K562 (cell line): ENCODE data around the gene ITGA1. TPM values are rescaled to one million over a fixed set of nuclear protein-coding genes. Genes with fewer than 3 reads are reported as not detected.

Experiments used
- ATAC-seq: fragments of 200-7000 bp; cut with Tn5 transposase; 3 replicates; pipeline ENCODE4 v1.9.1; 2020; ENCODE audit warnings: moderate library complexity
- BruUV-seq: library from RNA; stranded (reverse); fragments of 400-500 nt; replicated peaks from 2 replicates; lab custom pipeline; 2021; lab: Mats Ljungman, UMichigan
- CTCF ChIA-PET: fragments of 300-600 bp; formaldehyde crosslinking; extraction: SDS; loops from one replicate; lab custom pipeline; 2021; ENCODE audit warnings: low intra/inter-chr PET ratio; lab: Yijun Ruan, JAX
- POLR2A ChIA-PET: fragments of 300-600, 350-650 bp; sonication (Branson Sonifier 250); formaldehyde crosslinking; extraction: SDS; loops from one replicate; lab custom pipeline; 2021; ENCODE audit warnings: antibody characterized with exemption, inconsistent platforms; lab: Yijun Ruan, JAX
- DNase-seq, 4 experiments: peaks; one replicate each; pipeline versions ENCODE4 v3.0.0 to v3.0.0-alpha.2; 2011 to 2018; ENCODE audit warnings: low spot score in 3 of 4, mixed read lengths in 3 of 4; ENCODE audit errors: extremely low read depth in 1 of 4
- FAIRE-seq: peaks from 2 replicates; lab custom pipeline; 2011; peaks lifted over from hg19 to GRCh38; lab: Jason Lieb, UNC
- H2AFZ ChIP-seq: 2 replicates; pipeline ENCODE4 v1.6.0; 2011; ENCODE audit warnings: low read depth, low read length, control low read depth, inconsistent platforms
- H3K27ac ChIP-seq: fragments of 200-600 bp; 3 replicates; pipeline ENCODE4 v1.8.0; 2011; ENCODE audit warnings: low read depth, mild to moderate bottlenecking, control low read depth, inconsistent platforms, low read length, moderate library complexity, mixed read lengths; ENCODE audit errors: extremely low read depth
- H3K27me3 ChIP-seq, 2 experiments: fragments of 300-600 bp in 1 of 2; 2 replicates in 1 of 2; 3 replicates in 1 of 2; pipeline versions ENCODE4 v1.6.0 to v1.8.0; 2011; ENCODE audit warnings: inconsistent platforms in 2 of 2, low read length in 2 of 2, mild to moderate bottlenecking in 1 of 2, mixed read lengths in 1 of 2, moderate library complexity in 1 of 2; ENCODE audit not compliant: control insufficient read depth in 2 of 2, insufficient read depth in 2 of 2
- H3K36me3 ChIP-seq: fragments of 300-600 bp; 3 replicates; pipeline ENCODE4 v1.8.0; 2011; ENCODE audit warnings: mild to moderate bottlenecking, low read length, inconsistent platforms; ENCODE audit not compliant: control insufficient read depth, insufficient read depth
- H3K4me1 ChIP-seq, 2 experiments: fragments of 200-600 bp in 1 of 2; replicated peaks in 1 of 2; 2 replicates in 1 of 2; 3 replicates in 1 of 2; pipeline versions ENCODE4 v1.5.1 to v1.8.0; 2011; ENCODE audit warnings: inconsistent platforms in 2 of 2, low read length in 2 of 2, mild to moderate bottlenecking in 1 of 2, mixed read lengths in 1 of 2, moderate library complexity in 1 of 2; ENCODE audit not compliant: control insufficient read depth in 2 of 2, insufficient read depth in 2 of 2
- H3K4me2 ChIP-seq: 2 replicates; pipeline ENCODE4 v1.6.1; 2011; ENCODE audit warnings: low read length, control low read depth, inconsistent platforms, mixed read lengths; ENCODE audit not compliant: insufficient read depth
- H3K4me3 ChIP-seq: fragments of 200-600 bp; sonication (generic), shearing (Covaris generic); 2 replicates; pipeline ENCODE4 v1.5.1; 2016; ENCODE audit warnings: control low read depth, inconsistent platforms
- H3K79me2 ChIP-seq: fragments of 200-600 bp; 3 replicates; pipeline ENCODE4 v1.8.0; 2011; ENCODE audit warnings: low read length, inconsistent platforms; ENCODE audit not compliant: control insufficient read depth, insufficient read depth
- H3K9ac ChIP-seq, 2 experiments: 2 replicates each; pipeline versions ENCODE4 v1.6.0 to v1.6.1; 2011; ENCODE audit warnings: low read depth in 2 of 2, low read length in 2 of 2, control low read depth in 1 of 2, inconsistent platforms in 1 of 2, mild to moderate bottlenecking in 1 of 2, mixed read lengths in 1 of 2; ENCODE audit not compliant: insufficient read depth in 1 of 2
- H3K9me1 ChIP-seq: one replicate; pipeline ENCODE4 v1.6.0; 2011; ENCODE audit warnings: inconsistent platforms, mild to moderate bottlenecking, low read length, moderate library complexity; ENCODE audit not compliant: control insufficient read depth, insufficient read depth
- H3K9me3 ChIP-seq: replicated peaks from 2 replicates; pipeline ENCODE4 v1.5.1; 2011; ENCODE audit warnings: low read depth, low read length, inconsistent platforms; ENCODE audit not compliant: control insufficient read depth, insufficient read depth
- H4K20me1 ChIP-seq: replicated peaks from 2 replicates; pipeline ENCODE4 v1.6.1; 2011; ENCODE audit warnings: low read length, inconsistent platforms, mixed read lengths; ENCODE audit not compliant: control insufficient read depth, insufficient read depth
- HDAC3 ChIP-seq: fragments of 450-650 bp; IDR thresholded peaks from 2 replicates; pipeline ENCODE4 v1.6.1; 2018; ENCODE audit warnings: borderline replicate concordance, mild to moderate bottlenecking, moderate library complexity; ENCODE audit not compliant: partially characterized antibody
- L3MBTL2 ChIP-seq: fragments of 450-650 bp; IDR thresholded peaks from 2 replicates; pipeline ENCODE4 v1.6.1; 2016; ENCODE audit warnings: mild to moderate bottlenecking, moderate library complexity
- MTF1 ChIP-seq: fragments of 250-450 bp; sonication (Bioruptor Pico); IDR thresholded peaks from 2 replicates; pipeline ENCODE4 v1.9.0; 2021; ENCODE audit warnings: moderate library complexity, mild to moderate bottlenecking, inconsistent platforms, borderline replicate concordance
- PHB2 ChIP-seq: fragments of 450-650 bp; IDR thresholded peaks from 2 replicates; pipeline ENCODE4 v1.6.1; 2017; ENCODE audit warnings: low read depth
- SMC3 ChIP-seq: conservative IDR thresholded peaks from 2 replicates; pipeline ENCODE4 v1.6.1; 2011; ENCODE audit warnings: low read depth, low read length, improper control_type of control experiment; ENCODE audit not compliant: insufficient read depth
- SPI1 ChIP-seq: IDR thresholded peaks from 2 replicates; pipeline ENCODE4 v1.6.1; 2011; ENCODE audit warnings: low read depth, low read length, control low read depth, borderline replicate concordance
- STAG1 ChIP-seq: sonication (generic); formaldehyde crosslinking; IDR thresholded peaks from 2 replicates; pipeline ENCODE4 v1.5.0; 2020; ENCODE audit warnings: missing genetic modification reagents, borderline replicate concordance
- STAT5B ChIP-seq: fragments of 250-450 bp; sonication (Bioruptor Pico); IDR thresholded peaks from 2 replicates; pipeline ENCODE4 v1.8.0; 2021; ENCODE audit warnings: mild to moderate bottlenecking, inconsistent platforms
- ZNF24 ChIP-seq: fragments of 450-650 bp; IDR thresholded peaks from 2 replicates; pipeline ENCODE4 v1.6.1; 2016
- WGBS: fragments of 100-300 bp; shearing (Covaris generic); methylation state at CpG from one replicate; pipeline ENCODE4 v1.1.6; 2016; ENCODE audit warnings: low coverage, mixed read lengths; ENCODE audit not compliant: insufficient coverage; ENCODE audit errors: missing lambda C conversion rate; 5-methylcytosine and 5-hydroxymethylcytosine counted together
- in situ Hi-C: fragments of 300-500 bp; cut with MboI; formaldehyde crosslinking; loops from 4 replicates; pipeline ENCODE4 v1.15.0; 2018; ENCODE audit warnings: inconsistent platforms, mixed read lengths
- intact Hi-C: fragments of 100-400 bp; cut with micrococcal nuclease; formaldehyde crosslinking; loops from 2 replicates; pipeline ENCODE4 v1.14.2; 2022
- polyA plus RNA-seq, 8 experiments: library from polyadenylated mRNA; depleted of rRNA in 4 of 8; stranded (reverse) in 5 of 8; unstranded in 3 of 8; fragments of >200 nt; fragmentation: Nextera tagmentation in 2 of 8; fragmentation: Illumina TruSeq in 1 of 8; extraction: Ambion mirVana in 2 of 8; extraction: Trizol in 1 of 8; gene quantifications; 2 replicates each; pipeline versions ENCODE4 v1.2.1 to v1.2.3, GENCODE V29; 2011 to 2014; ENCODE audit warnings: inconsistent platforms in 1 of 8, missing spikeins in 1 of 8
- total RNA-seq, 7 experiments: library from RNA; depleted of rRNA in 6 of 7; stranded (reverse); fragments of >200 nt in 6 of 7; fragmentation: Illumina TruSeq in 2 of 7; extraction: Trizol in 2 of 7; gene quantifications; 2 replicates each; pipeline versions ENCODE4 v1.2.1 to v1.2.3, GENCODE V29; 2011 to 2021; ENCODE audit warnings: low replicate concordance in 1 of 7
- TF ChIP-seq, protein P1 (sequence below): fragments of 450-650 bp; IDR thresholded peaks from 2 replicates; pipeline ENCODE4 v1.6.1; 2018; ENCODE audit warnings: mild to moderate bottlenecking, low read depth; ENCODE audit not compliant: partially characterized antibody
- TF ChIP-seq, protein P2 (sequence below): fragments of 450-650 bp; IDR thresholded peaks from 2 replicates; pipeline ENCODE4 v1.6.1; 2016; ENCODE audit warnings: low read depth, mild to moderate bottlenecking, moderate library complexity
- TF ChIP-seq, protein P3 (sequence below): fragments of 250-450 bp; sonication (Bioruptor Pico); IDR thresholded peaks from 2 replicates; pipeline ENCODE4 v1.5.0; 2021

The ITGA1 gene
- total and polyA plus RNA-seq, 9 of the 15 experiments (the other 6 are each of a cell fraction or from before 2014, with no cell fraction given): 0.04 to 0.22 TPM; not detected in 7

- in situ Hi-C loops (loop anchor here (5.0 kb wide), 1 partner anchor 149 kb away; no protein-coding TSS in a partner anchor), intact Hi-C loops (loop anchor here (1.0 to 2.0 kb wide), 2 partner anchors 148 to 252 kb away; no protein-coding TSS in a partner anchor)
- Histone ChIP-seq H3K9ac (no peak overlapping the region), H3K36me3 (no peaks in the 10 kb centered on the region), H4K20me1 (no peaks in the 10 kb centered on the region), H3K4me3 (no peak overlapping the region), H3K4me2 (no peak overlapping the region), H3K9me3 (no peaks in the 10 kb centered on the region), H3K27me3 (peaks cover 0 to 4% of the 10 kb centered on the region in 2 experiments; a peak in 2 of 5 replicates), H2AFZ (no peak overlapping the region), H3K4me1 (no peaks in the 10 kb centered on the region), H3K27ac (no peak overlapping the region), H3K79me2 (no peaks in the 10 kb centered on the region), H3K9me1 (no peaks in the 10 kb centered on the region)
- CTCF ChIA-PET: interaction anchor here (0.5 to 2.1 kb wide), 2 partner anchors 147 to 580 kb away, joined by 4 to 11 read pairs; no protein-coding TSS in a partner anchor
- DNase-seq (peak; percentile 22 to 57 (median 27)), FAIRE-seq (peak; percentile 69), ATAC-seq (peak; percentile 94)
- BruUV-seq: no TSS peak
- POLR2A ChIA-PET: no interaction called here
- 0% methylated on average over 1 of the region's 1 CpG for WGBS
- TF ChIP-seq SPI1: peak; percentile 78
- no peak for TF ChIP-seq ZNF24
- no peak for TF ChIP-seq HDAC3
- TF ChIP-seq, protein P1, sequence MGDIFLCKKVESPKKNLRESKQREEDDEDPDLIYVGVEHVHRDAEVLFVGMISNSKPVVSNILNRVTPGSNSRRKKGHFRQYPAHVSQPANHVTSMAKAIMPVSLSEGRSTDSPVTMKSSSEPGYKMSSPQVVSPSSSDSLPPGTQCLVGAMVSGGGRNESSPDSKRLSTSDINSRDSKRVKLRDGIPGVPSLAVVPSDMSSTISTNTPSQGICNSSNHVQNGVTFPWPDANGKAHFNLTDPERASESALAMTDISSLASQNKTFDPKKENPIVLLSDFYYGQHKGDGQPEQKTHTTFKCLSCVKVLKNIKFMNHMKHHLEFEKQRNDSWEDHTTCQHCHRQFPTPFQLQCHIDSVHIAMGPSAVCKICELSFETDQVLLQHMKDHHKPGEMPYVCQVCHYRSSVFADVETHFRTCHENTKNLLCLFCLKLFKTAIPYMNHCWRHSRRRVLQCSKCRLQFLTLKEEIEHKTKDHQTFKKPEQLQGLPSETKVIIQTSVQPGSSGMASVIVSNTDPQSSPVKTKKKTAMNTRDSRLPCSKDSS: no peak
- TF ChIP-seq, protein P2, sequence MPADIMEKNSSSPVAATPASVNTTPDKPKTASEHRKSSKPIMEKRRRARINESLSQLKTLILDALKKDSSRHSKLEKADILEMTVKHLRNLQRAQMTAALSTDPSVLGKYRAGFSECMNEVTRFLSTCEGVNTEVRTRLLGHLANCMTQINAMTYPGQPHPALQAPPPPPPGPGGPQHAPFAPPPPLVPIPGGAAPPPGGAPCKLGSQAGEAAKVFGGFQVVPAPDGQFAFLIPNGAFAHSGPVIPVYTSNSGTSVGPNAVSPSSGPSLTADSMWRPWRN: no peak
- TF ChIP-seq, protein P3, sequence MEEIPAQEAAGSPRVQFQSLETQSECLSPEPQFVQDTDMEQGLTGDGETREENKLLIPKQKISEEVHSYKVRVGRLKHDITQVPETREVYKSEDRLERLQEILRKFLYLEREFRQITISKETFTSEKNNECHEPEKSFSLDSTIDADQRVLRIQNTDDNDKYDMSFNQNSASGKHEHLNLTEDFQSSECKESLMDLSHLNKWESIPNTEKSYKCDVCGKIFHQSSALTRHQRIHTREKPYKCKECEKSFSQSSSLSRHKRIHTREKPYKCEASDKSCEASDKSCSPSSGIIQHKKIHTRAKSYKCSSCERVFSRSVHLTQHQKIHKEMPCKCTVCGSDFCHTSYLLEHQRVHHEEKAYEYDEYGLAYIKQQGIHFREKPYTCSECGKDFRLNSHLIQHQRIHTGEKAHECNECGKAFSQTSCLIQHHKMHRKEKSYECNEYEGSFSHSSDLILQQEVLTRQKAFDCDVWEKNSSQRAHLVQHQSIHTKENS (CRISPR knock-in tag): no peak
- no peak for TF ChIP-seq PHB2
- no peak for TF ChIP-seq STAT5B (CRISPR knock-in tag)
- no peak for TF ChIP-seq L3MBTL2
- no peak for TF ChIP-seq MTF1 (CRISPR knock-in tag)
- TF ChIP-seq SMC3: peak; percentile 47; the same call in 1 of the 2 replicates
- TF ChIP-seq STAG1 (CRISPR knock-in tag): peak; percentile 29; the same call in 1 of the 2 replicates
These were observed 160.8 kb downstream of the ITGA1 start for GRCh38 chr5:52948418-52949076.
